OCI-LY3 (cell line): ENCODE measurements around the gene AGAP4.
"Not testable (repeated sequence)": the region's sequence is repeated elsewhere in the genome, so short reads cannot be mapped to it uniquely, and the experiment has no call there.

Experiments used
- EZH2phosphoT487 ChIP-seq: fragments of 200-600 bp; shearing (Covaris generic); IDR thresholded peaks from 2 replicates; pipeline ENCODE4 v1.6.1; 2018; ENCODE audit warnings: antibody characterized with exemption, mixed run types, low read depth
- TF ChIP-seq, protein P1 (sequence below): fragments of 200-600, 300-600 bp; sonication (generic); IDR thresholded peaks from 2 replicates; pipeline ENCODE4 v1.5.1; 2014; ENCODE audit warnings: antibody characterized with exemption, low read length, low read depth

- TF ChIP-seq, protein P1, sequence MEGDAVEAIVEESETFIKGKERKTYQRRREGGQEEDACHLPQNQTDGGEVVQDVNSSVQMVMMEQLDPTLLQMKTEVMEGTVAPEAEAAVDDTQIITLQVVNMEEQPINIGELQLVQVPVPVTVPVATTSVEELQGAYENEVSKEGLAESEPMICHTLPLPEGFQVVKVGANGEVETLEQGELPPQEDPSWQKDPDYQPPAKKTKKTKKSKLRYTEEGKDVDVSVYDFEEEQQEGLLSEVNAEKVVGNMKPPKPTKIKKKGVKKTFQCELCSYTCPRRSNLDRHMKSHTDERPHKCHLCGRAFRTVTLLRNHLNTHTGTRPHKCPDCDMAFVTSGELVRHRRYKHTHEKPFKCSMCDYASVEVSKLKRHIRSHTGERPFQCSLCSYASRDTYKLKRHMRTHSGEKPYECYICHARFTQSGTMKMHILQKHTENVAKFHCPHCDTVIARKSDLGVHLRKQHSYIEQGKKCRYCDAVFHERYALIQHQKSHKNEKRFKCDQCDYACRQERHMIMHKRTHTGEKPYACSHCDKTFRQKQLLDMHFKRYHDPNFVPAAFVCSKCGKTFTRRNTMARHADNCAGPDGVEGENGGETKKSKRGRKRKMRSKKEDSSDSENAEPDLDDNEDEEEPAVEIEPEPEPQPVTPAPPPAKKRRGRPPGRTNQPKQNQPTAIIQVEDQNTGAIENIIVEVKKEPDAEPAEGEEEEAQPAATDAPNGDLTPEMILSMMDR, result not testable (repeated sequence)
- not testable (repeated sequence) for TF ChIP-seq EZH2phosphoT487
Observed at GRCh38 chr10:45857931-45858330, 10.6 kb upstream of the AGAP4 start.
